Muscle of back (tissue), 11 donors: ENCODE data around the gene TNF. TPM values are rescaled to one million over a fixed set of nuclear protein-coding genes. Genes with fewer than 3 reads are reported as not detected.

Experiments
- DNase-seq, 3 donors: peaks; one replicate each; pipeline versions ENCODE4 v3.0.0 to v3.0.0-alpha.2; 2013
- polyA plus RNA-seq, 10 donors: library from polyadenylated mRNA; unstranded; fragments of 120-200 nt; gene quantifications; one replicate each; pipeline ENCODE4 v1.2.1, GENCODE V29; 2013; ENCODE audit not compliant: insufficient read length in 10 of 10

Gene TNF
- polyA plus RNA-seq, 10 donors, result 0.17 to 3.5 (median 0.29) TPM; not detected in 1

- no peak for DNase-seq
Measured at GRCh38 chr6:31543639-31544038, 31.7 kb upstream of the TNF start.

DNA sequence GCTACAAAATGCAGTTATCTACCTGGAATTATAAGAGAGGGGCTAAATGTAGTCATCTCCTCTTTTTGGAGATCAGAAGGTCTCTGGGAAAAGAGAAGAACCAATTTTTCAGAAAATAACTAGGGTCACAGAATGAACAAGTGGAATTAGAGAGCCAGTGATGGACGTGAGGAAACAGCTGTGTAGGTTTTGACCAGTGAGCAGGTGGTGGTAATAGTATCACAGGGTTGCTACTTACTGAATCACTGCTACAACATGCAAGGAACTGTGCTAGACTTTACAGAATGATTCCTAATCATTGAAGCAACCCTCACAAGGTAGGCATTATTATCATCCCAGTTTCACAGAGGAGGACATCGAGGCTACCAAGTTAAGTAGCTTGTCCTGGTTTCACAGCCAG is 30.7 kb upstream of the TNF start:
- no peak for DNase-seq

DNA sequence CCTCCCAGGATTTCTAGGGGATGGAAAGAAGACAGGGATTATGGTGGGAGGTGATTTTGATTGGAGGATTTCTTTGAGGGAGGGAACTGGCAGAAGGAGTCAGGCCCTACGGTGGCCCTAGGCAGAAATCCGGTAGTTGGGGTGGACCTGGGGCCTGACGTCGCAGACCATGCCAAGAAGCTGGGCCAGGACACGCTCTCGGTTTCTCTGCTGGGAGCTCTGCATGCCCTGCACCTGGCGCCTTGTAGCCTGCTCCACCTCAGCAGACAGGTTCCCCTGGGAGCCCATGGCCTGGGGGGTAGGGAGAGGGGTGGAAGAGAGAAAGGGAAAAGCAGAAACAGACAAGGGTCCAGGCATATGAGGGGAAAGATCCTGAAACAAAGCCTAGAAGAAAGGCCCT is 30.1 kb upstream of the TNF start:
- DNase-seq, result no peak

- peak; percentile 89 to 96 (median 90) for DNase-seq
Measured at GRCh38 chr6:31546339-31546957, 28.9 kb upstream of the TNF start, which contains the start of gene ATP6V1G2. TSS of gene ATP6V1G2 (minus strand) at chr6:31546608. CDS start at chr6:31546559, 49 bp downstream.

GRCh38 chr6:31546958-31547726 is 28.2 kb upstream of the TNF start, which contains the start of gene NFKBIL1:
TSS of gene NFKBIL1 (plus strand) at chr6:31547608. CDS start at chr6:31547695, 87 bp downstream.
- peak; percentile 98 to 99 (median 99) for DNase-seq

GRCh38 chr6:31547727-31548543 is 27.4 kb upstream of the TNF start:
- DNase-seq, result no peak

GRCh38 chr6:31548544-31548873 is 26.9 kb upstream of the TNF start:
- DNase-seq, result no peak

GRCh38 chr6:31551371-31551770 is 24.0 kb upstream of the TNF start:
- peak in 2 of 3 donors; percentile 37 to 44 for DNase-seq

DNA sequence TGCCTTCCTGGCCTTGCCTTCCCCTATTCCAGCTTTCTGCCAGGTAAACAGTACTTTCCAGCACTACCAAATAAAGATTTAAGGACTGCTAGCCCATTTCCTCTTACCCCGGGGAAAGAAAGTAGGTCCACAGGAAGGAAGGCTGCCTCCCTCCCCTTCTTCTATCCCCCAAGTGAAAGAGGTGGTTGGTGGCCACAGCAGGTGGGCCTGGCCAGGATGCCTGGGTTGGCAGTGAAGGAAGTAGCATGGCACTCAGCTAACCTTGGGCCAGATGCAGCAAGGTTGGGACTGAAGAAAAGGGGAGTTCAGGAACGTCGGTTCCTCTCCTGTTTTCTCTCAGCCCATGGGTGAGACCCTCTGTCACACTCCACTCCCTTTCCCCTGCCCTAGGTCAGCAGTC is 19.1 kb upstream of the TNF start:
- DNase-seq, result no peak

- DNase-seq, result no peak
Measured at GRCh38 chr6:31557443-31558317, 17.7 kb upstream of the TNF start.

GRCh38 chr6:31558318-31558625 is 17.1 kb upstream of the TNF start:
- no peak for DNase-seq

DNA sequence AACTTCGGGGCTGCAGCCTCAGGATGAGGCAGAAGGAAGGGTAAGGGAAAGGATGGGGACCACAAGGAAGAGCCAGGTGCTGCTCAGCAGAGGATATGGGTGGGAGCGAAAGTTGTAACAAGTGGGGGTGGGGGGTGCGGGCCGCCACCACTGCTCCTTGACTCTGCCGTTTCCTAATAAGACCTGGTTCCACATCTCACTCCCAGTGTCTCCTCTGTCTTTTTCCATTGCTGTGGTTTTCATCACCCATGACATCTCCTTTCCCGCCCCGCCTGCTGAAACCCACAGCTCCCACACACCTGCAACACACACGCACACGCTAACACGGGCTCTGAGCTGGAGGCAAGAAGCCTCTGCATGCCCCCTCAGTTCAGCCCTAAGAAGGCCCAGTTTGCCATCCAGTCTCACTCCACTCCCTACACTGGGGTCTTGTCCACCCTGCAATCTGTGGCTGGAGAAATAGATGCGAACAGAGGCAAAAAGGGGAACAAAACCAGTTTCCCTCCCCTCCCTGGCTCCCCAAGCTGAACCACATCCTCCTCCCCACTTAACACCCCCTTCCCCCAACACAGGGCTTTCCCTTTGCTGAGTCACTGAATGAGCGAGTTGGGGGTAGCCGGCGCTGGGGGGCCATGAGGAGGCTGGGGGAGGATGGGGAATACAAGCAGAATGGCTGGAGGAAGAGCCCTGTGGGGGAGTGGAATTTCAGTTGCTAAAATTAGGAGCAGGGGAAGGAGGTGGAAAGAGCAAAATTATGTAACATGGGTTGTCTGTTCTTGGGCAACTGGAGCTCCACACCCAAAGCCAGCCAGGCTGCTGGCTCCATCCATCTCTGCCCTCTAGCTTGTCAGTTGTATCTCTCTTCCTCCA is 16.5 kb upstream of the TNF start:
- DNase-seq, result peak in 1 of 3 donors; percentile 46

DNA sequence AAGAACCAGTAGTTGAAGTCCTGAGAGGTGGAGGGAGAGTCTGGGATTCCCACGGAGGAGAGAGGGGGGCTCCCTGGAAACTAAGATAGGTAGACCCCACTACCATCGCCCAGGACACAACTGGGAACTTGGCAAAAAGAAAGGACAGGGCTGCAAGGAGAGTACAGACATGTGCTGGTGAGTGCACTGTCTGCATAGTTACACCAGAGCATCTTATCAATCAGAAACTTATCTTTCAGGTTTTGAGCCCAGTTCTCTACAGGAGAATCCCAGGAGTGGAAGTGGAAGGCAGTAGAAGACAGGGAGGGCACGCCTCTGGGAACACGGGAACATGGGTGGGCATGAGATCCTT is 15.8 kb upstream of the TNF start:
- DNase-seq, result no peak

DNA sequence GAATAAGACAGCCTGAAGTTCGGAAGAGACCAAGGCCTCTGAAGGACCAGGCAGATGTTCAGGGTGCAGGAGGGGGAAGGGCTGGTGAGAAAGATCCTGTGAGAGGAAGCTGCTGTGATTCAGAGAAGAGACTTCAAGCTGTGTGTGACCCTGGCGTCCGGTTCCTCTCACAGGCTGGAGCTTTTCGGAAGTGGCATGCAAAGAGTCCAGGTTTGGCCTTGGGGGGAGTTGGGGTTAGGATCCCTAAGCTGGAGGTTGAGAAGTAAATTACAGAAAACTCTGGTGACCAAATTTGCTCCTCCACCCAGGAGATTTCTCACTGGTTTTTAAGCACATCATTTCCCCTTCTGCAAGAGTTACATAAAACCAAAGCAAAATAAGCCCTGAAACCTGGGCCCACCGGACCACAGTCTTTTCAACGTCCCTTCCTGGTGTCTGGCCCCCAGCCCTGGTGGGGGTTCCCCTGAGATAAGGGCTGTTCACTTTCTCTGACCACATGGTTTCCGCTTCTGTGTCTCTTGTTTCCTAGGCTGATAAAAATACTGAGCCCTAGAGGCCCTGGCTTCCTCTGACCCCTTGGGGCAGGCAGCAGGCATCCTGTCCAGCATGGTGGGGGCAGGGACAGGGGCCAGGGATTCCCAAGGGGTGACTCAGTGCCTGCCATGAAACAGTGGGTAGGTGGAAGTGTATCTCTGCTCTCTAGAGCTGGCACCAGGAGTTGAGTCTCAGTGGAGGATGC is 15.2 kb upstream of the TNF start:
- peak in 1 of 3 donors; percentile 58 for DNase-seq

DNA sequence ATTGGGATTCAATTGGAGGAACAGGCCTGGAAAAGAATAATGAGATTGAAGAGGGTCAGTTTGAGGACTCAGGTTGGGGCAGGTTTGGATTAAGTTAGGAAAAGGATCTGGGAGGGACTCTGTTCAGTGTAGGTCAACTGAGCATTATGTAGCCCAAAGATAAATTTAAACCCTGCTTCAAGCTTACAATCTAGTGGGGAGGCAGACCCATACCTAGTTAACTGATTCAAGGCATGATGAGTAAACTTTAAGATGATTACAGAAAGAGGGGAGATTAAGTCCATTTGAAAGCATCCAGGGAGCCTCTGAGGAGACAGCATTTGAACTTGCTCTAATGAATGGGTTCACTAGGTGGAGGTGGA is 14.7 kb upstream of the TNF start:
- no peak for DNase-seq

GRCh38 chr6:31567531-31568370 is 7.6 kb upstream of the TNF start:
- DNase-seq, result no peak

DNA sequence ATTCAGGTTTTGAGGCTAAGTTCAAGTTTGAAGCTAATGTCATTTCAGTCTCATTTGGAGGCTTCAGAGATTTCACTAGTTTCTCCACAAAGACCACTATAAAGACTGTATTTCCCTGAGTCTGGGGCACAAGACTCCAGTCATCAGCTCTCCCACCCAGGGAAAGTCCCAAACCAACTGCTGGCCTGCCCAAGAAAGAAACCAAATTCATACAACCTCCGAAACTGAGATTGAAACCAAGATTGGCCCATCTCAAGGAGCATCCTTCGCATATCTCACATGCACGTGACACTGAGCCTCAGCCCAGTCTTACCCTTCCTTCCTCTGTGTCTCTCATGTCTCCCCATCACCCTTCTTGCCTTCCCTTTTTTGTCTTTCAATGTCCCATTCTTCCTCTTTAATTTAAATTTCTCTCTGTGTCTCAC is 6.8 kb upstream of the TNF start:
- DNase-seq, result no peak

DNA sequence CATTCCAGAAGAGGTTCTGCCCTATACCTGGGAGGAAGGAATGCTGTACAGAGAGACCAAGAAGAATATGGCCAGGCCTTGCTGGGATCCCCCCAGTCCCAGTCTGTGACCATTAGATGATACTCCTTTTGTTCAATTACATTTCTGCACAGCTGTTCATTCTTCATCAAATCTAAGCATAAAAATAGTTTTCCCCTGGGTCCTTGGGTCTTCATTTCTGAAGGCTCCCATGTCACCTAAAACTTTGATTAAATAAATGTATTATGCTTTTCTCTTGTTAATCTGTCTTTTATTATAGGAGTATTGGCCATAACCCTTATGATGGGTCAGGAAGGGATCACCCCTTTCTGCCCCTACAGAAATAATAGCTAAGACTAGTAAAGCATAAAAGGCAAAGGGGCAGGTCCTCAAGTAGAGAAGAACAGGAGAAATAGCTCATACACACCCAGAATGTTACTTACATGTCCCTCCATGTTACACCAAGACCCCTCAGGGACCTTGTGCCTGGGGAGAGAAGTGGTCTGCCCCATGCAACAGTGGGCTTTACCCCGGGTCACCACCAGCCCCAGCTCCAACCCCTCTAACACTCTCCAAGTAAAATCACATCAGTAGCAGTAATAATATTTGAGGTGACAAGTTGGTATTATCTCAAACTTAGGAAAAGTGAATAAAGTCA is 5.4 kb upstream of the TNF start:
- DNase-seq, result no peak
